KG1 (cell line): ENCODE data around the gene GOLGA7B.

Source experiments
- DNase-seq: peaks from one replicate; lab custom pipeline; 2025; lab: John Stamatoyannopoulos, UW

Gene GOLGA7B

DNA sequence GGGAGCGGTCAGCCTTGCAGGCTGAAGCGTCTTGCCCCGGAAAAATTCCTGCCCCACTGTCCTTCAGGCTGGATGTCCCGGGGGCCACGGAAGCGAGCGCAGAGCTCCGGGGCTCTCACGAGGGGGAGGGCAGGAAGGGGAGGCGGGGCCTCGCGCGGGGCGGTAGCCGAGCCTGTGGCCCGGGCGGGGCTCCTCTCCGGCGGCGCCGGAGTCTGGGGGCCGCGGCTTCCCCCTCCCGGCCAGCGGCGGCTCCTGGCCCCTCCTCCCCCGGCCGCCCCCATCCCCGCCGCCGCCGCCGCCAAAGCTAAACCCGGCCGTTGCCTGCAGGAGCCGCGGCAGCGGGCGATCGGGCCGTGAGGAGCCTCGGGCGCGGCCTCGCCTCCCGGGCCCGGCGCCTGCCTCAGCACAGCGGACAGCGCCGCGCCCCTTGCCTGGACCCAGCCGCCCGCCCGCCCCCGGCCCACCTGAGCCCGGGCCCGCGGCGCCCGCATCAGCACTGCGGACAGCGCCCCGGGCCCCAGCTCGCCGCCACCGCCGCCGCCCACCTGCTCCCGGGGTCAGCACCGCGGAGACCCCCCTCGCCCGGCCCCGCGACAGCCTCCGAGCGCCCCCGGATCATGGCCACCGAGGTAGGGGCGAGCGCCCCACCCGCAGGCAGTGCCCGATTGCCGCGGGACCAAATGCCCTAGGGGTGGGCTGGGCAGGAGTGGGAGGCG is at the start of gene GOLGA7B:
Gene GOLGA7B, plus strand, starts transcription at position 157 of the 716 bp plus-strand sequence. Its CDS starts 461 bp downstream, at position 618.
- DNase-seq: no peak

DNA sequence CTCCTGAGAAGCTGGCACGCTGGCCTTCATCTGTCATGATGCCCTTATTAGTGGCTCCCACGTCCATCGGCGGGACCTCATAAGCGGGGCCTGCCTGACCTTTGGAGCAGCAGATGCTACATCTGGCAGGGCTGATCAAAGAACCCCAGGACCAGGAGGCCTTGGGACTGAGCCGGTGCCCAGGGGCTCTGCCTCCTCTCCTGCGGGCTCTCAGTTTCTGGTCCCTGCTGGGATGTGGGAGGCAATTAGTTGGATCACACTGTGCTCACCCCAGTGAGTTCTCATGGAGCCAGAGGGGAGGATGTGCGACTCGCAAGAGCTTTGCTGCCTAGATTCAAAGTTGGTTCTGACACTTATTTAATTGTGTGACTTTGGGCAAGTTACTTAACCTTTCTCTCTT is 49.2 kb upstream of the GOLGA7B start:
- DNase-seq: no peak

DNA sequence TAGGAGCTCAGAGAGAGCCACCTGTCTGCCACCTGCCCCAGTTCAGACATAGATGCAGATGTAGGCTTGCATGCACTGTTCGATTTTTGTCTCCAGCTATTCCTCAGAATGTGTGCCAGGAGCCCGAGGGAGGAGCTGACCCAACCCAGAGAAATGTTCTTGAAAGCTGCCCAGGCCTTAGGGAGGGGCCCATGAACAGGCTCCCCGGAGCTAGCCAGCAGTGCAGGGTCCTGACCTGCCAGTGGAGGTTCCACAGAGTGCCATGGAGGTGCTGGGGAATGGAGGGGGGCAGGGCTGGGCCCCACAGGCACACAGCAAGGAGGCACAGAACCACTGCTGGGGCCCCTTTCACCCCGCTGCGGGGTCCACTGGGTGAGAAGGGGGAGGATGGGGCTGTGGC is 48.2 kb upstream of the GOLGA7B start:
- DNase-seq: no peak

DNA sequence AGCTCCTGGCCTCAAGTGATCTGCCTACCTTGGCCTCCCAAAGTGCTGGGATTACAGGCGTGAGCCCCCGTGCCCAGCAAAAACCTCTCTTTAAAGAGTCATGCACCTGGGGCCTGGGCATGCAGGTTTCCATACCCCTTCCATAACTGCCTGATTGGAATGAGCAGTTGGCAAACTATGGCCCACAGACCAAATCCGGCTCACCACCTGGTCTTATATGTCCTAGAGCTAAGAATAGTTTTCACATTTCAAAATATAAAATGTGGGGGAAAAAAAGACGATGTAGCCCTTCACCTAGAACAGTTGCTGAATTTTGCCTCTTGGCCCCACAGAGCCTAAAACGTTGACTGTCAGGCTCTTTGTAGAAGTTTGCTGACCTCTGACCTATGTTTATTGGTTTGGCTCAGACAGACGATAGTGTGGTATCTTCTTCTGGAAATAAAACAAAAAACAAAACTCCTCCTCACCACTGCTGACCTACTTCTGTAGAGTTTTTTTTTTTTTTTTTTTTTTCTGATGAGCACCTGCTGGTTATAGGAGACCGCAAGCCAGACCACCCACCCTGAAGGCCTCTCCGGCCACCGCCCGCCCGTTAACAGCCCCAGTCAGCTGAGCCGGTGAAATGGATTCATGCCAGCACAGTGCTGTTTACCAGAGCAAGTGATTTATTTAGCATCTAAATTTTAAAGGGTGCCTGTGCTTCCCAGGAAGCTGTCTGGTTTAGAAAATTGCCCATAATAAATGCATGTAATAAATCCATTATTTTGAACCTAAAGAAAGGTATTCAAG is 44.4 kb upstream of the GOLGA7B start:
- DNase-seq: no peak

DNA sequence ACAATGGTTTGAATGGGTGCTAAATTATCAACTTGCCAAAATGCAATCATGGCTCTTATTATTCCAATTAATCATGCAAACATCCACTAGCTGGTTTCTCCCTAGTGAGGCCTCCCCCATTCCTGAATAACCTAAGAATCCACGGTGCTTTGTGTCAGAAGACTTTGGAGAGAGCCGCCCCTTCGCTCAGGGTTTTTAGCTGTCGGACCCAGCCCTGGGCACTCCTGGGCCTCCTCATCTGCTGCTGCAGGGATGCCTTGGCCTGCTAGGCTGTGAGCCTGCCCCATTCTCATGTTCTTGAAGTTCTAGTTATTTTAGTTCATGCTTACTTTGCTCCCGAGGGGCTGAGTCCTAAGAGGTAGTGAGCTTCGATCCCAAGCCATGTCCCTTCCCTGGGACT is 43.7 kb upstream of the GOLGA7B start:
- DNase-seq: no peak

DNA sequence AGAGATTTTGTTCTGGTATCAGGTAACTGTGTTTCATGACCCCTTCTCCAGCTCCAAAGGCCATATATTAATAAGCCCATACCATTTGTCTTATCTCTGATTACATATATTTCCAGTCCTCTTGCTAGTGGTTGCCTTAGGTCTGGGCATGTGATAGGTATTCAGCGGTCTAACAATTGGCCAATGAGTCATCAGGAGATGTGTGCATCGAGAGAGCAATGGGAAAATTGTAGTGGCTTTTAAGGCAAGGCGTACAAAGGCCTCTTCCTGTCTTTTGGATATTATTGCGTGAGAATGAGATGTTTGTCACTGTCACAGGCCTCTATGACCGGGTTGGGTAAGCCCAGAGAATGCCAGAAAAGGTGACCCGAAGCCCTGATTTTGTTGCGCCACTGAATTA is 39.2 kb upstream of the GOLGA7B start:
- no peak for DNase-seq

DNA sequence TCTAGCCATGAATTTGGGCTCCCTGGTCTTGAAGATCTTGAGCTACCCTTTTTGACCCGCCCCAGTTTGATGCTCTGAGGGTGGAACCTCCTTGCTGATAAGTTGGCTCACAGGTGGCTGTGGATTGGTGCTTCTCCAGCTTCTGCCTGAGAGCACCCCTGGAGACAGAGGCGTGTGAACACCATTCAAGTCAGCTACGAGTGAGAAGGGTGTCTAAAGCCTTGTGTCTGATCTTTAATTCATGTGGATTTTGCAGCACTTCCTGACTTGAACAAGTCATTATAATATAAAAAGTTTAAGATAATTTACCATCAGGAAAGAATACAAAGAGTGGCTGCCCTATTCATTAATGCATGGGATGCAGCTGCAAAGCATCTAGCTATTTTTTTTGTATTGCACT is 37.7 kb upstream of the GOLGA7B start:
- DNase-seq: no peak

DNA sequence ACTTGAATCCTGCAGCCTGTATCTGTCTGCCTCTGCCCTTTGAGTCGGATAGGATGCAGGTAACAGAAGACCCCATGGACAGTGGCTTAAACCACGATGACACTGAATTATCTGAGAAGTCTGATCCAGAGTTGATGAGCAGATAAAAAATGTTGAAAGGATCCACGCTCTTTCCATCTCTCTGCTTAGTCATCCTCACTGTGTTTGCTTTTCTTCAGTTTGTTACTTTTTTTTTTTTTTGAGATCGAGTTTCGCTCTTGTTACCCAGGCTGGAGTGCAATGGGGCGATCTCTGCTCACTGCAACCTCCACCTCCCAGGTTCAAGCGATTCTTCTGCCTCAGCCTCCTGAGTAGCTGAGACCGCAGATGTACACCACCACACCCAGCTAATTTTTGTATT is 36.9 kb upstream of the GOLGA7B start:
- DNase-seq: no peak

DNA sequence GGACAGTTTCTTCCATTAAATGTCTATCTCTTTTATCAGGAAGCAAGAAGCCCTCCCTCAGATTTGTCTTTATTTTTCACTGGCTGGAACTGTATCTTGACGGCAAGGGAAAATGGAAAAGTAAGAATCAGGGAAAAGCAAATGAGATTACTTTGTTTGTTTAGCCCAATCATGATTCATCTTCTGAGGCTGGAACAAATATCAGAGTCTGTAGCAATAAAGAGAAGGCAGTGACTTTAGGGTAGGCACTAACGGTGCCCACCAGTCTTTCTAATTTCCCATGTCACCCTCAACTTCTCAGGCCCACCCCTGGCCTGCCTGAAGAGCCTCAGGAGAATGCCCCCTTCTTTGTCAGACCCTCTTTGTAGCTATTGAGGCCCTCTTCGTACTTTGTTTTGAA is 36.3 kb upstream of the GOLGA7B start:
- no peak for DNase-seq

DNA sequence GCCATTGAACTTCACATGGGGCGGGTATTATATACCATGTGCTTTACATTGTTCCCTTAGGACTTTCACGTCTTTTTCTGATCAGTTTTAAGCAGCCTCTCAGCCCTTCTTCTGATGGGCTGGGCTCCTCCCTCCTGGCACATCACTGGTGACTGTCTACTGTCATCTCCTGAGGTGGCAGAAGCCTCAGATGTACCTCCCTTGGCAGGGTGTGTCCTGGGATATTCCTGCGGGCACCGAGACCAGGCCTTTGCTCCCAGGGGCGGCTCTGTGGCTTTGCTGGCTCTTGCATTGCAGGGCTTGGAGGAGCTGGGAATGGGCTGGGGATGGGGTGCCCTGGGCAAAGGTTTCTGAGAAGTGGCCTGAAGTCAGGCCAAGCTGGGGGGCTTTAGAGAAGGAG is 34.6 kb upstream of the GOLGA7B start:
- no peak for DNase-seq

DNA sequence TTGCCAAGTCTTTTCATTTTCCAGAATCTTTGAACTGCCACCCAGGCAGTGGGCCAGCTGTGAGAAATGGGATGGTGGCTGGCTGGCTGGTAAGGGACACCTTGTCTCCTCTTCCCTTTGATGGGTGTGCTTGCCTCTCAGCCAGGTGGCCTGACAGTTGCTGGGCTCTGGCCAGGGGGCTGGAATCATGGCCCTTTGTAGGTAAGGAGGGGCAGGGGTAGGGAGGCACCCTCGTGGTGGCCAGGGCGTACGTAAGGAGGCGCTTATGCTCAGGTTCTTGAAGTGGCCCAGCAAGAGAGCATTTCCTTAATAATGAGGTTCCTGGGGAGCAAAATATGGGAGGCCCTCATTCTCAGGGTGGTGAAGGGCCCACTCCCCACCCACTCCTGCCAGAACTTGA is 33.0 kb upstream of the GOLGA7B start:
- no peak for DNase-seq

DNA sequence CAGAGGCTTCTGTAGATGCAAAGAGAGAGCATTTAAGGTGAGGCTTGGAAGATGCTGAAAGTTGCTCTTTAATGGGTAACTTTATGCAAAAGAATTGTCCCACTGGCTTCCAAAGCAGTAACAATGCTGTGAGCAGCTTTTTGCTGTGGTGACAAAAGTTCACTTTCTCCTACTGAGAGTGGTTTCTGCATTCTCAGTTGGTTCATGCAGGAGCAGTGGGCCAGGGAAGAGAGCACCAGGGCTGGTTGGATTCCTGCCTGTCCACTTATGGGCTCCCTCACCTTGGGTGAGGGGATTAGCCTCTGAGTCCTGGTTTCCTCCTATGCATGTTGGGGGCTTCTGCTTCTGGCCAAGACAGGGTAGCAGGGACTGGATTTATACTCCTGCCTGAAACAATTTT is 31.1 kb upstream of the GOLGA7B start:
- no peak for DNase-seq

DNA sequence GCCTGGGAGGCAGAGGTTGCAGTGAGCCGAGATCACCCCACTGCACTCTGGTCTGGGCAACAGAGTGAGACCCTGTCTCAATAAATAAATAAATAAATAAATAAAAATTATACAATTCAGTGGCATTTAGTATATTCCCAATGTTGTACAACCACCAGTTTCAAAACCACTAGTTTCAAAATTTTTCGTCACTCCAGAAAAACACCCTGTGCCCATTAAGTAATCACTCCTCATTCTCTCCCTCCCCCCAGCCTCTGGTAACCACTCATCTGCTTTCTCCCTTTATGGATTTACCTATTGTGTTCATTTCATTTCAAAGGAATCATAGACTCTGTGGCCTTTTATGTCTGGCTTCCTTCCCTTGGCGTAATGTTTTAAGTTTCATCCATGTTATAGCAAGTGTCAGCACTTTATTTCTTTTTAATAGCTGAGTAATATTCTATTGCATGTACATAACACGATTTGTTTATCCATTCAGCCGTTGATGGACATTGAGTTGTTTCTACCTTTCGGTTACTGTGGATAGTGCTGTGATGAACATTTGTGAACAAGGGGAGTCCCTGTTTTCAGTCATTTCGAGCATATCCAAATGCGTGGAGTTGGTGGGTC is 29.4 kb upstream of the GOLGA7B start:
- no peak for DNase-seq

DNA sequence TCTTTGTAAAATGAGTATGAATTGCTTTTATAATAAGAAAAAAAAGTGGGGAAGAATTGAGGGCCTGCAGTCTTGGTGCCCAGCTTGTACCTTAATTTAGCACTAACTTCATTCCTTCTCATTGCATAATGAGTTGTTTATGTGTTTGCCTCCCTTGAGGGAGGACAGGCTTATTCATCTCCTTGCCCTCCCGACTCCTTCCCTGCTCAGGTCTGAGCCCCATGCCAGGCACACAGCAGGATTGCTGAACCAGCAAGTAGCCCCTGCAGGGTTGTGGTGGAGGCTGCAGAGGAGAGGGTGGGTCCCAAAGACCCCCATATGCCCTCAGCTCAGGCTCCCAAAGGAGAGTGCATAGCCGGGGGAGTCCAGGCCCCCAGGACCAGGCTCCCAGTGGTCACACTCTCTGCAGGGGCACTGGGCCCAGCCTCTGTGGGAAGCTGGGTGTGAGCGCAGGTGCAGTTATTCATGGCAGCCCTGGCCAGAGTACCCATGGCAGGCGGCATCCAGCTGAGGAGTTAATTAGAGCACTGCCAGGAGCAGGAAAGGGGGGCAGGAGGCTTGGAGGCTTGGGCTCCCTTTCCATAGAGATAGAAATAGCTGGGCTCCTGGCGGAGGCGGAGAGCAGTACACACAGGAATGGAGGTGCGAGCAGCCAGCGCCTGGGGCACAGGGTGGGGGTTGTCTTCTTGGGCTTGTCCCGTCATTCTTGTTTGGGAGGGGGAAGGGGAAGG is 28.2 kb upstream of the GOLGA7B start:
- no peak for DNase-seq

DNA sequence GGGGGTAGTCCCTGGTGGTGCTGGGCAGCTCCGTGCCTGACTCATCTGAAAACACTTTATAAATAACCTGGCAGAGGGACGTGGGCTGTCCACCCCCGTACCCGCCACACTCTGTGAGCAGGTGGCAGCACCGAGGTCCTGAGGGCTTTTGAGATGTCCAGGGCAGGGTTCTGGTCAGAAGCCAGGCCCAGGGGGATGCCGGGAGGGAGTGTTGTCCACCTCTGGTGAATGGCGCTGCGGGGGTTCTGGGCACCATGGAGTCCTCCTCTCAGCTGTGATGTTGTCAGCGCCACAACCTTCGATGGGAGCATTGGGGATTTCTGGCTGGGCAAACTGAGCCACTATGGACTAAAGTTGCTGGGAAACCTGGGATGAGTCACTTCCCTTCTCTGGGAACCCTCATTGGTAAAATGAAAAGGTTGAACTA is 27.4 kb upstream of the GOLGA7B start:
- DNase-seq: no peak

DNA sequence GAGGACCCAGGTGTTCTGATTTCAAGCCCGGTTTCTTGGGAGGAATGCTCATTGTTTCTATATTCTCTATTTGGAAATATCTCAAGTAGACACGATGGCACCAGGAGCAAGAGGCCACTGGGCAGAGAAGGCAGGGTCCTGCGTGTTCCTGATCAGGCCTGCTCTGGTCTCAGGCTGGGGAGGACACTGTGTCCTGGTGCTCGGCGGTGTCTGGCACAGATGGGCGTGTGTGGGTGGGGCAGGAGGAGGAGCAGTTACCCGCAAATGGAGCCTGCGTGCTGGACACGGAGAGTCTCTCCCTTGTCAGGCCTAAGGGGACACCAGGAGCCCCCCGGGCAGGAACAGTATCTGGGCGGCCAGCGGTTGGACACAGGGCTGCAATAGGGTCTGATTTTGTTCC is 25.9 kb upstream of the GOLGA7B start:
- DNase-seq: no peak

DNA sequence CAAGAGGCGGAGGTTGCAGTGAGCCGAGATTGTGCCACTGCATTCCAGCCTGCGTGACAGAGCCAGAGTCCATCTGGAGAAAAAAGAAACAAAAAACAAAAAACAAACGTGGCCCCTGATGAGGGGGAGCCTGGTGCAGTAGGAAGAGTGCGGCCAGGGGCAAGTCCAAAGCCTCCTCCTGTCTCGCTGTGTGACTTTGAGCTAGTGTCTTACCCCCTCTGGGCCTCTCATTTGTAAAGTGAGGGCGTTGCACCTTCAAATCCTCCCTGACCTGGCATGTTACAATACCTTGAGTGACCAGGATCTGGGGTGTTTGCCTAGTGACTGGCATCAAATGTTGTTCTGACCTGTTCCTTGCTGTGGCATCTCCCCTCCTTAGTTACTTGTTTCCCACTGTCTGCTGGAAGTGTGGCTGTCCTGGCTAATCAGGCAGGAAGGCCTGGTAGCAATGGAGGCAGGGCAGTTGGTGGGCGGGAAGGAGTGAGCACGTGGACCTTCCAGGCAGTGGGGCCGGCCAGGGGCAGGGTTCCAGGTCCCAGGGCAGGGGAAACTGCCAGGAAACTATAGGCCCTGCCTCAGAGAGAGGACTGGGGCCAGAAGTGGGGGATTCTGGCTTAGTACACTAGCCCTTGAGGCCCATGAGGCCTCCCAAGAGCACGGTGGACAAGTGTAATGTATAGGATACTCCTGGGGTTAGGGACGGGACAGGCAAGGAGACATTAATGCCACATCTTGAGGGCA is 24.5 kb upstream of the GOLGA7B start:
- DNase-seq: no peak

DNA sequence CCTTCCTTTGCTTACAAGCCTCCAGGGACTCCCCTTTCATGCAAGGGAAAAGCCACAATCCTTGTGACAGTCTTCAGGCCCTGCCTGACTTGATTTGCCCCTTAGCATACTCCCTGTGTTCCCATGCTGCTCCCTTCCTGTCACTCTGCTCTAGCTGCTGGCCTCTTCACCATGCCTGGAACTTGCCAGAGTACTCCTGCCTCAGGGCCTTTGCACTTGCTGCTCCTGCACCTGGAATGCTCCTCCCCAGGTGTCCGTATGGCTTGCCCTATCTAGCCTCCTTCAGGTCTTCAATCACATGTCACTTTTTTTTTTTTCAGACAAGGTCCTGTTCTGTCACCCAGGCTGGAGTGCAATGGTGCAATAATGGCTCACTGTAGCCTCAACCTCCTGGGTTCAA is 22.8 kb upstream of the GOLGA7B start:
- DNase-seq: no peak

DNA sequence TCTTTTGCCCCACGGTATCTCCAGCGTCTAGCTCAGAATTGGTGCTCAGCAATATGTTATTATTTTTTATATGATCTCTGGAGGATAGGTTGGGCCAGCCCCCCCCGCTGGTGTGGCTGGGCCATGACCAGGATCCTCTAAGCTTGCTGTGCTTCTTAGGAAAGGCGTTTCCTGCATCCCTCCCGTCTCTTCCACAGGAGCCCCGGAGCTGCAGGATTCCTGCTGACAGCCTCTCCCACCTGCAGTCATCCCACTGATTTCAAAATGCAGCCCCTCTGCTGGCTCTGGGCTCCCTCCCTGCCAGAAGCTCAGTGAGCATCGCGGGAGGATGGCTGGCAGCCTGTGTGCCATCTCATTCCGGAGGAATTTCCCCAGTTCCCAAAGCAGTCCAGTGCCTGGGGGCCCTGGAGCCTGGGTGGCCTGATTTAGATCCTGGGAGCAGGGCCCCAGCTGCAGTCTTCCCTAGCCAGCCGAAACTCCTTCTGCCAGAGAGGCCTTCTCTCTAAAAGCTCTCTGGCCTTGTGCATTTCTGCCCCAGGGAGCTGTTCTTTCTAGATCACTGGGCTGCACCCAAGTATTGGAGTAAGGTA is 21.8 kb upstream of the GOLGA7B start:
- DNase-seq: no peak

DNA sequence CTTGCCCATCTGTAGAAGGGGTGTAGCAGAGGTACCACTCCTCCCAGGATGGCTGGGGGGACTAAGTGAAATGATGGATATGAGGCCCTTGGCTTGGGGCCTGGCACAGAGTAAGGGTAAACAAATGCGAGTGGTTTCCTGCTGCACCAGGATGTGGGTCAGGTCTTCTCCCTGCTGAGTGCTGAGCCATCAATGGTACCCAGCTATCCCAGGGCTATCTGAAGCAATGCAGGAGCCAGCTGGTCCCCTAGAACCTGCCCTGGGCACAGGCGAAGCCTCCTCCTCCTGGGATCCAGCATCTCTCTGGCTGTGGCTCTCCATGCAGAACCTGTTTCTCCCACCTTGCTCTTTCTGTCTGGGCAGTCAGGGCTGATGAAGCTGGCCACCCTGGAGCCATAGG is 20.9 kb upstream of the GOLGA7B start:
- DNase-seq: no peak

DNA sequence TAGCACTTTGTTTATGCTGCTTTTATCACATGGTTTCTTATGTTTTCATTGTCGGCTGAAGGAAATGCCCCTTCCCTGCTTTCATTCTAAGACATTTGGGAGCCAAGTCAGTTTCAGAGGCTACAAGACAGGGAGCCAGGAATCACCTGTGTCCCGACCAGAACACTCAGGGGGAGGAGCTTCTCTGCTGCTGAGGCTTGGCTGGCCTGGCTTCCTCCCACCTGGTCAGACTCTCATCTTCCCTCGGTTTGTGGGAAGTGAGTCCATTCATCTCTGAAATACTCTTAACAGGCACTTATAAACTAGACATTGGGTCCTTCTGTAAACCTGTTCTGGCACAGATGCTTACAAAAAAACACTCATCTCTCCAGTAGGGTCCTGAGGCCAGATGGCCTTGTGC is 19.6 kb upstream of the GOLGA7B start:
- DNase-seq: no peak
